Measurements from ENCODE around the gene FKBP8. TPM values are rescaled to one million over a fixed set of nuclear protein-coding genes. Genes with fewer than 3 reads are reported as not detected.

The FKBP8 gene
- total RNA-seq, 1 donor from 2014 or later = 220 TPM

- no peaks in the 10 kb centered on the region for H3K36me3 Mint-ChIP-seq (ENCODE audit: insufficient read depth)
Measured at GRCh38 chr19:18489627-18490184, 53.7 kb downstream of the FKBP8 start.

DNA sequence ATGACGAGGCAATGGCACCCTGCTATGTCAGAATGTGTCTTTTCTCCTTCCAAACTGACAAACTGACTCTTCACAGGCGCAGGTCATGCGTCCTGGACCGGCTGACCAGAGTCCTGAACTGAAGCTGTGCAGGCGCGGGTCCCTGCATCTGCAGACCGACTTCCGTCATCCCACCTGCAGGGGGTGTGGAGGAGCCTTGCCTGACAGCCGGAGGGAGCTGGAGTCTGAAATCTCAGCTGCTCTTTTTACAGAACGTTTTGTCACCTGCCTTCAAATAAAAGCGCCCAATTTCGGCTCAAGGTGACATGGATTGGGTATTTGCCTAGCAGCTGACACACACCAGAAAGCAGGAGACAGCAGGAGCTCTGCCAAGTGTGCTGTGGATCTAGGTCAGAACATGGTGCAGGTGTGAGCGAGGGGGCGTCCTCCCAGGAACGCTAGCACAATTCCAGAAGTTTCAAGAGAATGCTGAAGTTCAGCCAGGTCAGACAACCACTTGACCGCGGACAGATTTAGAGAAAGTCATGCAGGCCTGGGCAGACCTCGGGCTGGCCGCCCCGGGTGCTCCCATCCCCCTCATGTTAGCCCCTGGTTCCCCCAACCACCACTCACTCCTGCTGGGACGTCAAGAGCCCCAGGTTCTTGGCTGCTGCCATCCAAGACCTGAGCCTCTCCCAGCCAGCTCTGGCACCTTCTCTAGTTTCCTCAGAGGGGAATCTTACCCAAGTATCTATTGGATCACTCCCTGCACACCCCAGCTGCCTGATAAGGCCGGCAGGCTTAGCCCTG is 54.3 kb downstream of the FKBP8 start:
- Mint-ChIP-seq H3K4me1 (ENCODE audit: low read depth) (peaks cover 7% of the 10 kb centered on the region), H3K27me3 (no peaks in the 10 kb centered on the region), H3K27ac (peak overlapping the region; percentile 24), H3K4me3 (ENCODE audit: low read depth) (no peak overlapping the region), H3K9me3 (ENCODE audit: low read depth) (no peaks in the 10 kb centered on the region), H3K36me3 (ENCODE audit: insufficient read depth) (no peaks in the 10 kb centered on the region)
- TF ChIP-seq, protein P1, sequence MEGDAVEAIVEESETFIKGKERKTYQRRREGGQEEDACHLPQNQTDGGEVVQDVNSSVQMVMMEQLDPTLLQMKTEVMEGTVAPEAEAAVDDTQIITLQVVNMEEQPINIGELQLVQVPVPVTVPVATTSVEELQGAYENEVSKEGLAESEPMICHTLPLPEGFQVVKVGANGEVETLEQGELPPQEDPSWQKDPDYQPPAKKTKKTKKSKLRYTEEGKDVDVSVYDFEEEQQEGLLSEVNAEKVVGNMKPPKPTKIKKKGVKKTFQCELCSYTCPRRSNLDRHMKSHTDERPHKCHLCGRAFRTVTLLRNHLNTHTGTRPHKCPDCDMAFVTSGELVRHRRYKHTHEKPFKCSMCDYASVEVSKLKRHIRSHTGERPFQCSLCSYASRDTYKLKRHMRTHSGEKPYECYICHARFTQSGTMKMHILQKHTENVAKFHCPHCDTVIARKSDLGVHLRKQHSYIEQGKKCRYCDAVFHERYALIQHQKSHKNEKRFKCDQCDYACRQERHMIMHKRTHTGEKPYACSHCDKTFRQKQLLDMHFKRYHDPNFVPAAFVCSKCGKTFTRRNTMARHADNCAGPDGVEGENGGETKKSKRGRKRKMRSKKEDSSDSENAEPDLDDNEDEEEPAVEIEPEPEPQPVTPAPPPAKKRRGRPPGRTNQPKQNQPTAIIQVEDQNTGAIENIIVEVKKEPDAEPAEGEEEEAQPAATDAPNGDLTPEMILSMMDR (IDR thresholded peaks at IDR 0.05; ENCODE audit: unreplicated experiment) = peak; percentile 63
- DNase-seq (ENCODE audit: low spot score, unreplicated experiment) = peak; percentile 37

More at GRCh38 chr19:18489627-18490184, 53.7 kb downstream of the FKBP8 start:
- no peaks in the 10 kb centered on the region for H3K9me3 Mint-ChIP-seq (ENCODE audit: low read depth)
- TF ChIP-seq, protein P1 (IDR thresholded peaks at IDR 0.05; ENCODE audit: unreplicated experiment) = no peak
- DNase-seq (ENCODE audit: low spot score, unreplicated experiment) = no peak
- H3K4me3 Mint-ChIP-seq (ENCODE audit: low read depth) = no peak overlapping the region
- no peak overlapping the region for H3K27ac Mint-ChIP-seq
- H3K27me3 Mint-ChIP-seq = no peaks in the 10 kb centered on the region
- H3K4me1 Mint-ChIP-seq (ENCODE audit: low read depth) = peaks cover 7% of the 10 kb centered on the region

GRCh38 chr19:18488403-18488723 is 55.0 kb downstream of the FKBP8 start:
- Mint-ChIP-seq H3K9me3 (ENCODE audit: low read depth) (no peaks in the 10 kb centered on the region), H3K4me3 (ENCODE audit: low read depth) (no peak overlapping the region), H3K27me3 (no peaks in the 10 kb centered on the region), H3K36me3 (ENCODE audit: insufficient read depth) (no peaks in the 10 kb centered on the region), H3K27ac (no peak overlapping the region), H3K4me1 (ENCODE audit: low read depth) (peaks cover 7% of the 10 kb centered on the region)
- no peak for DNase-seq (ENCODE audit: low spot score, unreplicated experiment)
- TF ChIP-seq, protein P1 (IDR thresholded peaks at IDR 0.05; ENCODE audit: unreplicated experiment) = no peak

- Mint-ChIP-seq H3K4me1 (ENCODE audit: low read depth) (peaks cover 7% of the 10 kb centered on the region), H3K27me3 (no peaks in the 10 kb centered on the region), H3K9me3 (ENCODE audit: low read depth) (no peaks in the 10 kb centered on the region), H3K27ac (no peak overlapping the region), H3K36me3 (ENCODE audit: insufficient read depth) (no peaks in the 10 kb centered on the region), H3K4me3 (ENCODE audit: low read depth) (no peak overlapping the region)
- DNase-seq (ENCODE audit: low spot score, unreplicated experiment) = no peak
- TF ChIP-seq, protein P1 (IDR thresholded peaks at IDR 0.05; ENCODE audit: unreplicated experiment) = no peak
Measured at GRCh38 chr19:18487576-18488402, 55.6 kb downstream of the FKBP8 start.

DNA sequence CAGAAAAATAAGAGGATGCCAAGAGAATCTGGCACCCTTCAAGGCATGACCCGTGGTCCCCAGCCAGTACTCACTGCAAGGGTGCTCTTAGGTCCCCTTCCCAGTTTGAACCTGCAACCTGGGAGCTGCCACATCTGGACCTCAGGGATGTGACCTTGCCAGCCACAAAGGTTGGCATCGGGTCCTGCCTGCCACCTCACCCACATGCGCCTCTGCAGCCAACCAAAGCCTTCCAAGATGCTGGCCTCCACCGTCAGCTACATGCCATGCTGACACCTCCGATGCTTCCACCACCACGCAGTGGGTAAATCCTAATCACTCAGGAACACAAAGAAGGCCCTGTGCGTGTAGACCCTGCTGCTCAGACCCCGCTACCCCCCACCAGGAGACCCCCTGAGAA is 56.6 kb downstream of the FKBP8 start:
- no peak overlapping the region for H3K4me3 Mint-ChIP-seq (ENCODE audit: low read depth)
- H3K27me3 Mint-ChIP-seq = no peaks in the 10 kb centered on the region
- H3K27ac Mint-ChIP-seq = no peak overlapping the region
- peaks cover 7% of the 10 kb centered on the region for H3K4me1 Mint-ChIP-seq (ENCODE audit: low read depth)
- DNase-seq (ENCODE audit: low spot score, unreplicated experiment) = no peak
- TF ChIP-seq, protein P1 (IDR thresholded peaks at IDR 0.05; ENCODE audit: unreplicated experiment) = no peak
- no peaks in the 10 kb centered on the region for H3K9me3 Mint-ChIP-seq (ENCODE audit: low read depth)
- H3K36me3 Mint-ChIP-seq (ENCODE audit: insufficient read depth) = no peaks in the 10 kb centered on the region

Measured in progenitor cell of endocrine pancreas (in vitro differentiated cells).